ENCODE data around the gene MYMX.
A peak's percentile ranks its signal among the peaks of the same experiment; 100 is the strongest.

Gene MYMX

GRCh38 chr6:44219053-44219814 lies 2.5 kb downstream of the MYMX start:
- H3K4me3 Mint-ChIP-seq: peak overlapping the region; percentile 79 to 91 (median 86)
- H3K9me3 Mint-ChIP-seq: no peaks in the 10 kb centered on the region
- H3K27me3 Mint-ChIP-seq (ENCODE audit: low read depth): peaks cover 8% of the 10 kb centered on the region
- no peaks in the 10 kb centered on the region for H3K36me3 Mint-ChIP-seq (ENCODE audit: low read depth)
- peaks cover 51% of the 10 kb centered on the region for H3K4me1 Mint-ChIP-seq
- TF ChIP-seq CTCF (IDR thresholded peaks at IDR 0.05; ENCODE audit: unreplicated experiment in 3 of 3): no peak
- peak overlapping the region; percentile 83 to 97 (median 96) for H3K27ac Mint-ChIP-seq

GRCh38 chr6:44219815-44220784 lies 3.4 kb downstream of the MYMX start:
- Mint-ChIP-seq H3K27me3 (ENCODE audit: low read depth) (peaks cover 12% of the 10 kb centered on the region), H3K4me3 (peak overlapping the region; percentile 63 to 91 (median 79)), H3K9me3 (no peaks in the 10 kb centered on the region), H3K27ac (peak overlapping the region; percentile 31 to 83 (median 81)), H3K36me3 (ENCODE audit: low read depth) (no peaks in the 10 kb centered on the region), H3K4me1 (peaks cover 59% of the 10 kb centered on the region)
- TF ChIP-seq CTCF (IDR thresholded peaks at IDR 0.05; ENCODE audit: unreplicated experiment in 3 of 3): no peak

GRCh38 chr6:44220913-44221290 lies 4.2 kb downstream of the MYMX start:
- H3K36me3 Mint-ChIP-seq (ENCODE audit: low read depth): no peaks in the 10 kb centered on the region
- TF ChIP-seq CTCF (IDR thresholded peaks at IDR 0.05; ENCODE audit: unreplicated experiment in 3 of 3): no peak
- peak overlapping the region; percentile 76 to 86 (median 83) for H3K27ac Mint-ChIP-seq
- peaks cover 12% of the 10 kb centered on the region for H3K27me3 Mint-ChIP-seq (ENCODE audit: low read depth)
- H3K9me3 Mint-ChIP-seq: no peaks in the 10 kb centered on the region
- peaks cover 64% of the 10 kb centered on the region for H3K4me1 Mint-ChIP-seq
- H3K4me3 Mint-ChIP-seq: peak overlapping the region; percentile 74 to 82 (median 75)

GRCh38 chr6:44221291-44221960 lies 4.7 kb downstream of the MYMX start:
- H3K36me3 Mint-ChIP-seq (ENCODE audit: low read depth): no peaks in the 10 kb centered on the region

GRCh38 chr6:44221961-44222335 lies 5.2 kb downstream of the MYMX start:
- peak overlapping the region; percentile 31 to 83 (median 80) for H3K4me3 Mint-ChIP-seq
- H3K9me3 Mint-ChIP-seq: no peaks in the 10 kb centered on the region
- peaks cover 64% of the 10 kb centered on the region for H3K4me1 Mint-ChIP-seq
- no peaks in the 10 kb centered on the region for H3K36me3 Mint-ChIP-seq (ENCODE audit: low read depth)
- H3K27me3 Mint-ChIP-seq (ENCODE audit: low read depth): peaks cover 9% of the 10 kb centered on the region
- peak overlapping the region; percentile 76 to 86 (median 83) for H3K27ac Mint-ChIP-seq
- no peak for TF ChIP-seq CTCF (IDR thresholded peaks at IDR 0.05; ENCODE audit: unreplicated experiment in 3 of 3)

More at GRCh38 chr6:44221291-44221960, 4.7 kb downstream of the MYMX start:
- Mint-ChIP-seq H3K9me3 (no peaks in the 10 kb centered on the region), H3K27ac (peak overlapping the region; percentile 76 to 86 (median 83)), H3K27me3 (ENCODE audit: low read depth) (peaks cover 12% of the 10 kb centered on the region), H3K4me1 (peaks cover 64% of the 10 kb centered on the region), H3K4me3 (peak overlapping the region; percentile 74 to 82 (median 75))
- peak; percentile 55 to 68 (median 66) for TF ChIP-seq CTCF (IDR thresholded peaks at IDR 0.05; ENCODE audit: unreplicated experiment in 3 of 3)

All from nephron (organoid).